ENCODE measurements around the gene MUC5B. TPM values are rescaled to one million over a fixed set of nuclear protein-coding genes. Genes with fewer than 3 reads are reported as not detected.

MUC5B gene
- total RNA-seq, 1 donor from 2014 or later = not detected

DNA sequence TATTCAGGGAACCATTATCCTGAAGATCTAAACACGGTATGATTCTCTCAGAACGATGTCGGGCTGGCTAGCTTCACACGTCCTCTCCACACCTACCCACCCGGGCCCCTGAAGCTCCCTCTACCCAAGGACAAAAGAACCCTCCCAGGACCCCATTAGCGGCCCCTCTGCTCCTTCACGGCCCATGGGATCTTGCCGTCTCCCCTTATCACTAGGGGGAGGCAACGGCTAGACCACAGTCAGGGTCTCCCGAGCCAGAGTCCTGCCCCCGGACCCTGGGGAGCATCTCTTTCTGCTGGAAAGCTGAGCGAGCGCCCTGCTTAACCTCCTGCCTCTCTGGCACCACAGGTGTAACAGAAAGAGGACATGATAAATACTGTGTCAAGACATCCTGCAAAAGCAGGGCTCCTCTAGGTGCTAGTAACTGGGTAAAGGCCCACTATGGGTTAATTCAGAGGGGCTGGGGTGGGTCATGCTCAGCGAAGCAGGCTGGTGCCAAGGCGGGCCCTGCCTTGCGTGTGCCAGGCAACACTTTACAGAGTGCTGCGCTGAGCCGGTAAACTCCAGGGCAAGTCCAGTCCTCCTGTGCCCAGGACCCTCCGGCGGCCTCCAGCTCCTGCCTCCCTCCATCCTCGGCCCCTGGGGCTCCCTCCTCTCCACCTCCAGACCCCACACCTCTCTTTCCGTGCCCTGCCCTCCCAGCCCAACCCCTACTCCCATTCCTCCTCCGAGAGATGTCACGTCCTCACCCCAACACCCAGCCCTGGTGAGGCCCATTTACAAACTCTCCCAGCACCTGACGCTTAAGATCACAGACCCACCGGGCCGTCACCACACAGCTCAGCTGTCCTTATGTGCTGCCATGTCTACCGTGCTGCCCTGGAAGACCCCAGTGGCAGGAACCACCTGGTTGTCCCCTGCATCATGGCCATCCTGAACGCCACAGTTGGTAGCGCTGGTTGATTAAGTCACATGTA lies 83.6 kb downstream of the MUC5B start:
- peaks cover 11% of the 10 kb centered on the region for H3K4me1 Mint-ChIP-seq (ENCODE audit: low read depth, unreplicated experiment)
- no peak for TF ChIP-seq CTCF (IDR thresholded peaks at IDR 0.05; ENCODE audit: partially characterized antibody, unreplicated experiment)
- no peak for DNase-seq
- peaks cover 9% of the 10 kb centered on the region for H3K9me3 Mint-ChIP-seq (ENCODE audit: unreplicated experiment)
- H3K36me3 Mint-ChIP-seq (ENCODE audit: unreplicated experiment) = peaks cover 10% of the 10 kb centered on the region
- H3K27me3 Mint-ChIP-seq (ENCODE audit: unreplicated experiment) = peaks cover 3% of the 10 kb centered on the region
- no peak overlapping the region for H3K4me3 Mint-ChIP-seq (ENCODE audit: unreplicated experiment)
- no peak overlapping the region for H3K27ac Mint-ChIP-seq (ENCODE audit: unreplicated experiment)

DNA sequence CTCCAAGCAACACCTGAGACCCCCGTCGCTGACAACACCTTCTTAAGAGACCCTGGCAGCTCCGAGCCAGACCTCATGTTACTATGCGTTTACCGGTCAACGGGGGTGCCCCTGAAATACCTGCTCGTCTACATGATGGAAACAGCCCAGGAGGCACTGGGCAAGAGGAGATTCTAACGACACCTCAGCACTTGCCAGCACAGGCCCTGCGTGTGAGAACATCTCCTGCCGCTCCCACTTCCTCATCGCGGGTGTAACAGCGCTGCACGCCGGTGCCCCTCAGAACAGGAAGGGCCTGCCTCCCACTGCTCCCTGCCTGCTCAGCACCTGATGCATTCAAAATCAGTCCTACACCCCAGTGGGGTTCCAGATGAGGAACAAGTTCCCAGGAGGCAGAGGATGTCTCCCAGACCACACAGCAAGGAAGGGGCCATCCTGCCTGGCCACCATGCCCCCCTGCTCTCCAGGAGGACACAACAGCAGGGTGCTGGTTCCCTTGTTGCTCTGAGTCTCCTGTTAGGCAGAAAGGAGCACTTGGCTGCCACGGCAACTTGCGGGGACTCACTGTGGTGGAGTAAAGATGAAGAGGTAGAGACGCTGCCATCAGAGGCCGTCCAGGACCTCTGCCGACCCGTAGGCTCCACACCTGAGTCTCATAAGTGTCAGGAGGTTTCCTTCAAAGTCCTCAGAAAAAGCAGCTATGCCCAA lies 84.5 kb downstream of the MUC5B start:
- no peak for DNase-seq
- H3K27me3 Mint-ChIP-seq (ENCODE audit: unreplicated experiment) = peaks cover 3% of the 10 kb centered on the region
- no peak overlapping the region for H3K27ac Mint-ChIP-seq (ENCODE audit: unreplicated experiment)
- H3K4me3 Mint-ChIP-seq (ENCODE audit: unreplicated experiment) = peak overlapping the region; percentile 81
- peaks cover 9% of the 10 kb centered on the region for H3K9me3 Mint-ChIP-seq (ENCODE audit: unreplicated experiment)
- H3K36me3 Mint-ChIP-seq (ENCODE audit: unreplicated experiment) = peaks cover 12% of the 10 kb centered on the region
- no peak for TF ChIP-seq CTCF (IDR thresholded peaks at IDR 0.05; ENCODE audit: partially characterized antibody, unreplicated experiment)
- peaks cover 11% of the 10 kb centered on the region for H3K4me1 Mint-ChIP-seq (ENCODE audit: low read depth, unreplicated experiment)

- peaks cover 12% of the 10 kb centered on the region for H3K36me3 Mint-ChIP-seq (ENCODE audit: unreplicated experiment)
- peak overlapping the region; percentile 29 for H3K27ac Mint-ChIP-seq (ENCODE audit: unreplicated experiment)
- DNase-seq = no peak
- peaks cover 3% of the 10 kb centered on the region for H3K27me3 Mint-ChIP-seq (ENCODE audit: unreplicated experiment)
- H3K4me3 Mint-ChIP-seq (ENCODE audit: unreplicated experiment) = peak overlapping the region; percentile 81
- H3K9me3 Mint-ChIP-seq (ENCODE audit: unreplicated experiment) = peaks cover 12% of the 10 kb centered on the region
- TF ChIP-seq CTCF (IDR thresholded peaks at IDR 0.05; ENCODE audit: partially characterized antibody, unreplicated experiment) = no peak
- peaks cover 11% of the 10 kb centered on the region for H3K4me1 Mint-ChIP-seq (ENCODE audit: low read depth, unreplicated experiment)
Observed at GRCh38 chr11:1307998-1308742, 85.3 kb downstream of the MUC5B start.

DNA sequence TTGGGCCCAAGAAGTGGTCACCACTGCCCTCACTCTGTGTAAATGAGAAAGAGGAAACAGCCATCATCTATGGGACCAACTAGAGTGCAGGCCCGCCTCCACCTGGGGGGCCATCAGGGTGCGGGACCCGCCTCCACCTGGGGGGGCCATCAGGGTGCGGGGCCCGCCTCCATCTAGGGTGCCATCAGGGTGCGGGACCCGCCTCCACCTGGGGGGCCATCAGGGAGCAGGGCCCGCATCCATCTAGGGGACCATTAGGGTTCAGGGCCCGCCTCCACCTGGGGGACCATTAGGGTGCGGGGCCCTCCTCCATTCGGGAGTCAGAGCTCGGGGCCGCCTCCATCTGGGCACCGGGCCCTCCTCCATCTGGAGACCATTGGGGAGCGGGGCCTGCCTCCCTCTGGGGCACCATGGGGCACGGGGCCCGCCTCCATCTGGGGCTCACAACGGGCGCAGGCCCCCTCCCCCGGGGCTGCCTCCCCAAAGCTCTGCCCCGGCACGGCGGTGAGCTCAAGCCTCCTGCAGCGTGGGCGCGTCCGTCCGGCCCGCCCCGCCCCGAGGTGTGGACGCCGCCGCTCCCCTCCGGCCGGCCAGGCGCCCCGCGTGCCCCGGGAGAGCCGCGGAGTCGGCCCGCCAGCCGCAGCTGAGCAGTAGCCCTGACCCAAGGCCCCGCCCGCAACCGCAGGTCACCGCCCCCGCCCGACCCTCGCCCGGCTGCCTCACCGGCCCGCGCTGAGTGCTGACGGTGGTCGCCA lies 86.1 kb downstream of the MUC5B start:
- Mint-ChIP-seq H3K4me3 (ENCODE audit: unreplicated experiment) (peak overlapping the region; percentile 81), H3K27ac (ENCODE audit: unreplicated experiment) (peak overlapping the region; percentile 29), H3K27me3 (ENCODE audit: unreplicated experiment) (peaks cover 3% of the 10 kb centered on the region), H3K9me3 (ENCODE audit: unreplicated experiment) (peaks cover 14% of the 10 kb centered on the region), H3K4me1 (ENCODE audit: low read depth, unreplicated experiment) (peaks cover 11% of the 10 kb centered on the region), H3K36me3 (ENCODE audit: unreplicated experiment) (peaks cover 12% of the 10 kb centered on the region)
- no peak for DNase-seq
- TF ChIP-seq CTCF (IDR thresholded peaks at IDR 0.05; ENCODE audit: partially characterized antibody, unreplicated experiment) = no peak
